Karpas-422 (cell line): Measurements from ENCODE around the gene OR52E8. TPM values are rescaled to one million over a fixed set of nuclear protein-coding genes. Genes with fewer than 3 reads are reported as not detected.

ENCODE experiments used
- DNase-seq: peaks from one replicate; pipeline ENCODE4 v3.0.0-alpha.2; 2015
- H2AFZ ChIP-seq: fragments of 200-600 bp; sonication (generic); 2 replicates; pipeline ENCODE4 v1.6.1; 2014; ENCODE audit warnings: antibody characterized with exemption, low read length, mixed read lengths
- H3K27ac ChIP-seq: fragments of 200-600 bp; sonication (generic); 2 replicates; pipeline ENCODE4 v1.5.1; 2014; ENCODE audit warnings: mild to moderate bottlenecking, low read length, moderate library complexity
- H3K27me3 ChIP-seq: fragments of 200-600 bp; sonication (generic); 2 replicates; pipeline ENCODE4 v1.6.1; 2014; ENCODE audit warnings: low read length, mixed read lengths
- H3K36me3 ChIP-seq: fragments of 200-600 bp; sonication (generic); 2 replicates; pipeline ENCODE4 v1.6.1; 2014; ENCODE audit warnings: low read length, mixed read lengths; ENCODE audit not compliant: insufficient read depth
- H3K4me1 ChIP-seq: fragments of 200-600 bp; sonication (generic); 2 replicates; pipeline ENCODE4 v1.6.1; 2014; ENCODE audit warnings: mild to moderate bottlenecking, low read length, mixed read lengths
- H3K4me2 ChIP-seq: fragments of 200-600 bp; sonication (generic); 2 replicates; pipeline ENCODE4 v1.6.1; 2014; ENCODE audit warnings: low read length, low read depth, mild to moderate bottlenecking; ENCODE audit not compliant: poor library complexity, severe bottlenecking
- H3K4me3 ChIP-seq: fragments of 200-600 bp; sonication (generic); 2 replicates; pipeline ENCODE4 v1.5.1; 2014; ENCODE audit warnings: mild to moderate bottlenecking, antibody characterized with exemption, low read length, mixed read lengths
- H3K79me2 ChIP-seq: fragments of 200-600 bp; sonication (generic); 2 replicates; pipeline ENCODE4 v1.6.1; 2014; ENCODE audit warnings: mild to moderate bottlenecking, low read length, mixed read lengths
- H3K9ac ChIP-seq: fragments of 200-600 bp; sonication (generic); 2 replicates; pipeline ENCODE4 v1.6.0; 2014; ENCODE audit warnings: low read length
- H3K9me2 ChIP-seq: fragments of 200-600 bp; sonication (generic), shearing (Covaris generic); replicated peaks from 2 replicates; pipeline ENCODE4 v1.6.0; 2014; ENCODE audit warnings: mild to moderate bottlenecking, low read length, moderate library complexity; ENCODE audit not compliant: insufficient read depth
- H3K9me3 ChIP-seq: fragments of 300-700, 200-600 bp; sonication (generic); 2 replicates; pipeline ENCODE4 v1.6.1; 2014; ENCODE audit warnings: low read length, mixed read lengths
- H4K20me1 ChIP-seq: fragments of 200-600 bp; sonication (generic); 2 replicates; pipeline ENCODE4 v1.6.1; 2014; ENCODE audit warnings: mild to moderate bottlenecking, antibody characterized with exemption, low read length, low read depth; ENCODE audit not compliant: insufficient read depth
- total RNA-seq: library from RNA; depleted of rRNA; stranded (reverse); fragments of >200 nt; shearing (Covaris generic); gene quantifications from 2 replicates; pipeline ENCODE4 v1.2.3, GENCODE V29; 2014; ENCODE audit warnings: low replicate concordance

Gene OR52E8
- total RNA-seq, 1 experiment from 2014 or later = not detected

DNA sequence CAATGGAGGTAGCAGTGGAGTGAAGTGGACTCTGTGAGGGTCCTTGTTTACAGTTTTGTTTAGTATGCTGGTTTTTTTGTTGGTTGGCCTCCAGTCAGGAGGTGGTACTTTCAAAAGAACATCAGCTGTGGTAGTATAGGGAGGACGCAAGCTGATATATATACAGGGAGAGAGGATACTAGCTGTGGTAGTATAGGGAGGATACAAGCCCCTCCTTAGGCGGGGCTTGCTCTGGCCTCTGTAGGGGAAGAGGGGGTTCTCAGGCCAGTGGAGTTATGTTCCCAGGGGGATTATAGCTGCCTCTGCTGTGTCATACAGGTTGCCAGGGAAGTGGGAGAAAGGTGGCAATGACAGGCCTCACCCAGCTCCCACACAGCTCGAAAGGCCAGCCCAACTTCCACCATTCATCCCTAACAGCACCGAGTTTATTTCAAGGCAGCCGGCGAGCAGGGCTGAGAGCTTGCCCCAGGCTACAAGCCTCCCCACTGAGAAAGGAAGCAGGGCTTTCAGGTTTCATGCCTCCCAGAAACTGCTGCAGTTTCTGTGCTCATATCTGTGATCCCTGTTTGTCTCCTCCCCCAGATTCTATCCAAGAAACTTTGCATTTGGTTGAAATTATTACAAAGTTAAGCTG is 26.2 kb downstream of the OR52E8 start:
- Histone ChIP-seq H3K9me3 (no peaks in the 10 kb centered on the region), H3K4me1 (no peaks in the 10 kb centered on the region), H2AFZ (no peak overlapping the region), H3K79me2 (no peaks in the 10 kb centered on the region), H3K27ac (no peak overlapping the region), H3K9ac (no peak overlapping the region), H3K9me2 (no peaks in the 10 kb centered on the region), H3K27me3 (no peaks in the 10 kb centered on the region), H3K4me3 (no peak overlapping the region), H4K20me1 (no peaks in the 10 kb centered on the region), H3K36me3 (no peaks in the 10 kb centered on the region), H3K4me2 (no peak overlapping the region)
- no peak for DNase-seq

DNA sequence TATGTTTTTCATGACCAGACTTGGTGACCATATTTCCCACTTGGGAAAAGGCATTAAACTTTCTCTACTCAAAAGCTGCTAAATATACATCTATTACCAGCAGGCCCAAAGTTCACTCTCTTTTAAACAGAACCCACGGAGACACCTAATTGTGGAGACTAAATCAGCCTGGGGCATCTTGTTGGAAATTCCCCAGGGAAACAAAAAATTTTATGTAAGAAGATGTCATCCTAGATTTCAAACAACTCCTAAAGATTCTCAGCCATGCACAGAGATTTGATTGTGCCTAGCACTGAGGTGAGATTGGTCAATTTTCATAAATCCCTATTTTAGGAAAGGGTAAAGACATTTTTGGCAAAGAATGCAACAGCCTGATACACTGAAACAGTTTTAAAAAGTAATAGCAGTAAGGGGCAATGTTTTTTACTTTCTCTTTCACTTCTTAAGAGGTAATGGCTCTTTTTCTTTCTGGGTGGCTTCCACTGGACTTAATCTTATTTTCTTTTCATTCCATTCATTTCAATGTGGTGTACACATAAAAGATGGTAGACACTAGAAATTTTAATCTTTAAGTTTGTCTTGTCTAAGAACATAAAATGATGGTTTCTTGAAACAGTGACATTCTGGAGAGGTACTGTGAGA is 39.1 kb downstream of the OR52E8 start:
- Histone ChIP-seq H3K9ac (no peak overlapping the region), H3K4me2 (no peak overlapping the region)

DNA sequence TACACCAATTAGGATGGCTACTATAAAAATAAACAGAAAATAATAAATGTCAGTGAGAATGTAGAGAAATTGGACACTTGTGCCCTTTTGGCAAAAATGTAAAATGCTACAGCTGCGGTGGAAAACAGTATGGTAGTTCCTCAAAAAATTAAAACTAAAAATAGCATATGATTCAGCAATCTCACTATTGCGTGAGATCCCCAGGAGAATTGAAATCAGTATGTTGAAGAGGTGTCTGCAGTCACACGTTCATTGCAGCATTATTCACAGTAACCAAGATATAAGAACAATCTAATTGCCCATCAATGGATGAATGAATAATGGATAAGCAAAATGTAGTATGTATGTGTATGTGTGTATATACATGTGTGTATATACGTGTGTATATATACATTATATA is 42.0 kb downstream of the OR52E8 start:
- Histone ChIP-seq H3K9me2 (no peaks in the 10 kb centered on the region), H3K36me3 (no peaks in the 10 kb centered on the region), H3K4me3 (no peak overlapping the region), H2AFZ (no peak overlapping the region), H3K9ac (no peak overlapping the region), H3K27ac (no peak overlapping the region), H4K20me1 (no peaks in the 10 kb centered on the region), H3K9me3 (no peaks in the 10 kb centered on the region), H3K4me1 (no peaks in the 10 kb centered on the region), H3K4me2 (no peak overlapping the region), H3K27me3 (no peaks in the 10 kb centered on the region), H3K79me2 (no peaks in the 10 kb centered on the region)
- no peak for DNase-seq

More for the DNA sequence above, 39.1 kb downstream of the OR52E8 start:
- Histone ChIP-seq H3K27ac (no peak overlapping the region), H3K9me2 (no peaks in the 10 kb centered on the region), H3K9me3 (no peaks in the 10 kb centered on the region), H2AFZ (no peak overlapping the region), H4K20me1 (no peaks in the 10 kb centered on the region), H3K27me3 (no peaks in the 10 kb centered on the region), H3K4me1 (no peaks in the 10 kb centered on the region), H3K4me3 (no peak overlapping the region), H3K36me3 (no peaks in the 10 kb centered on the region), H3K79me2 (no peaks in the 10 kb centered on the region)
- DNase-seq = no peak

DNA sequence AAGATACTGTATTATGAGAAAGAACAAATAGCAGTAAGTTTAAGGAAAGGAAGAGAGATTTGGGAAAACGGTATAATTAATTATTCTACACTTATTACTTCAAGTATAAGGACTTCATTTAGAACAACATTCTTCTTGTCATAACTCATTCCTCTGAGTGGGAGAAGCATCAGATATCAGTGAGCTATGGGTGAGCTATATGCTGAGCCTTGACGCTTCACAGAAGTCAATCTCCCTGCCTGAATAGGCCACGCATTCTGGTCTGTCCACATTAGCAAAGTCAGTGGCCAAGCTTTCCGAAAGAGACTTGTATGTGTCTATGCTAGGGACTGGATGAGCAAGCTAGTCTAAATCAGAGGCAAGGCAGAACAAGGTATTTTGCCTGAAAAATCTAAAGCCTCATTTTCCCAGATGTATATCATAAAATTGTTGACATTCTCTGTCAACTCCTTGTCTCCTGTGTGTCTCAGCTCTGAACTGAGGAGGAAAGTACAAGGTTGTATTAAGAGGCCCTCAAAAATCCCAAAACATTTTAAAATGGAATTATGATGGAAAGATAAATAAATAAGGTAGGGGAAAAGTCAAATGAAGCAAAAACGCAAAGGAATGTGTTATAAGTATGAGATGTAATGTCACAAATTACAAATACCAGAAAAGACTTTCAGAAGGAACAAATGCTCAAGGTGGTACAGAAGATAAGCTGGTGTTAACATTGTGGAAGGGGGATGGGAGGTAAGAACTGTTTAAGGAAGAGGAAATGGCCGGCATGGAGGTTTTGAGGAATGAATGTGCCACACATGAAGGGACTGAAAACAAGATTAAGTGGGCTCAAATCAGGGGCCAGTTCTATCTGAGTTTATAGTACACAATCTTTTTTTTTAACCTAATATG is 47.3 kb downstream of the OR52E8 start:
- no peak overlapping the region for H3K9ac ChIP-seq
- no peak overlapping the region for H3K4me3 ChIP-seq
- no peak overlapping the region for H3K27ac ChIP-seq
- H3K27me3 ChIP-seq = no peaks in the 10 kb centered on the region
- H3K4me1 ChIP-seq = no peaks in the 10 kb centered on the region
- DNase-seq = no peak
- H3K9me3 ChIP-seq = no peaks in the 10 kb centered on the region
- H3K4me2 ChIP-seq = no peak overlapping the region
- no peak overlapping the region for H2AFZ ChIP-seq
- H4K20me1 ChIP-seq = no peaks in the 10 kb centered on the region
- H3K79me2 ChIP-seq = no peaks in the 10 kb centered on the region
- H3K9me2 ChIP-seq = no peaks in the 10 kb centered on the region
- H3K36me3 ChIP-seq = no peaks in the 10 kb centered on the region

DNA sequence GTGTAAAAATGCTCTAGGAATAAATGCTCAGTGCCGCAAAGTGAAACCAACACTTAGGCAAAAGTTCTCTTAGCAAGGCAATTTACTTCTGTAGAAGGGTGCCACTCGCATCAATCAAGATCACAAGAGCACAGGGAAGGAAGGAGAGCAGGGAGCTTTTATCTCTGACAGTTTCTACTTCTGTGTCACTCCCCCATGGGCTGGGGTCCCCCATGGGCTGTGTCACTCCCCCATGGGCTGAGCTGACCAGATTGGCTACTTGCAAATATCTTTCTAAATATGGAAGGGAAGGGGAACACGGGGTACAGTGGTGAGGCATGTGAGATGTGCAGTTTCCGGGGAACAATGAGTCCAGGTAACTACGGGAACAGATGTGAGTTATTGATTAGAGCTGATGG is 48.4 kb downstream of the OR52E8 start:
- Histone ChIP-seq H3K4me3 (peak overlapping the region; percentile 61), H3K4me1 (no peaks in the 10 kb centered on the region), H3K27ac (no peak overlapping the region), H3K9ac (peak overlapping the region; percentile 47), H2AFZ (peak overlapping the region; percentile 75), H4K20me1 (no peaks in the 10 kb centered on the region), H3K4me2 (peak overlapping the region; percentile 58), H3K9me2 (no peaks in the 10 kb centered on the region), H3K9me3 (no peaks in the 10 kb centered on the region), H3K27me3 (no peaks in the 10 kb centered on the region), H3K36me3 (no peaks in the 10 kb centered on the region), H3K79me2 (no peaks in the 10 kb centered on the region)
- DNase-seq = no peak

DNA sequence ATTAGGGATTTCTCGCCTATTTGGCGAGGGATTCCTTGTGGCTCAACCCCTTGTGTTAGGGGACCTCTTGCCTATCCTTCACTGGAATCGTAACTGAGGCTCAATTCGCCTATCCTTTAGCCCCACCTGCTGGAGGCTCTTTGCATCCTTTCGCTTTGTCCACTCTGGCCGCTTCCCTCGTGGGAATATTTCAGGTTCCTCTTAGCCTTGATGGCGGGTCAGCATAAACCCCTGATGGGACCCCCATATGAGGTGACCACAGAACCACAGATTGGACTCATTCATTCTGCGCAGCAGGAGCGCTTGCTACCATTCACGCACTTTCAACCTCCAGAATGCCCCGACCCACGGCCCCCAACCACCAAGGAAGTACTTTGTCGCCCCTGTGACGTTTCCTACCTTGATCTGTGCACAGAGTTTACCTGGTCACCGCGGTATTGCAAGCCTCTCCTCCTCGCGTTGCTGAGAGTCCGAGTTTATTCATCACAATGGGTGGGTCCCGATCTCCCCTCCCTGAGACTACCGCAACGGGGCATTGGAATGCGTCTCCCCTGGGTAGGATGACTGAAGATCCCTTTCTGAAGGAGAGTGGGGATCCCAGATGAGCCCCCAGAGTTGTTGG is 48.9 kb downstream of the OR52E8 start, which contains the start of gene OR52N2:
Gene OR52N2 (plus strand): TSS at position 425 of the 622 bp plus-strand sequence. CDS start 11,412 bp downstream, outside the sequence.
- Histone ChIP-seq H3K9ac (peak within 1 kb of the TSS; percentile 47), H3K79me2 (no peaks in the 10 kb centered on the region), H3K4me2 (peak within 1 kb of the TSS; percentile 58), H3K27ac (no peak within 1 kb of the TSS), H3K4me1 (no peaks in the 10 kb centered on the region), H2AFZ (peak within 1 kb of the TSS; percentile 75), H3K27me3 (no peaks in the 10 kb centered on the region), H3K9me3 (no peaks in the 10 kb centered on the region), H4K20me1 (no peaks in the 10 kb centered on the region), H3K9me2 (no peaks in the 10 kb centered on the region), H3K4me3 (peak within 1 kb of the TSS; percentile 61), H3K36me3 (no peaks in the 10 kb centered on the region)
- peak; percentile 90 for DNase-seq

DNA sequence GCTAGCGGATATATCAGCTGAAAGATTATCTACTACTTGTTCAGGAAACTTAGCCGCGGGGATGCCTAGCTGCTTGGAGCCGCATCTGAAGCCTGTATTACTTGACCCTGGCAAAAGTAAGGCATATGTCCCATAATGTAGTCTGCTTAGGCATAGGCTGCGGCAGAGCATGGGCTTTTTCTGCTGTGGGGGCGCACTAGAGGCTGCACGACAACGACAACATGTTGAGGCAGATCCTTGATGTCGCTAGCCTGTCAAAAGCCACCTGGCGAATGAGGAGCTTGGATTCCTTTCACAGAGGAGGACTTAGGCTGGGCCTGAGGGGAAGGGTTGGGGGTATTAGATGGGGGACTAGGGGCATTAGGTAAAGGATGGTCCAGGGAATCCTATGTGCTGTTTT is 49.9 kb downstream of the OR52E8 start:
- H3K9me3 ChIP-seq = no peaks in the 10 kb centered on the region
- no peaks in the 10 kb centered on the region for H3K27me3 ChIP-seq
- H3K4me3 ChIP-seq = no peak overlapping the region
- H3K9me2 ChIP-seq = no peaks in the 10 kb centered on the region
- H3K9ac ChIP-seq = no peak overlapping the region
- H4K20me1 ChIP-seq = no peaks in the 10 kb centered on the region
- no peak overlapping the region for H3K27ac ChIP-seq
- no peaks in the 10 kb centered on the region for H3K79me2 ChIP-seq
- no peaks in the 10 kb centered on the region for H3K4me1 ChIP-seq
- H3K36me3 ChIP-seq = no peaks in the 10 kb centered on the region
- DNase-seq = no peak
- no peak overlapping the region for H2AFZ ChIP-seq
- no peak overlapping the region for H3K4me2 ChIP-seq
